Caco-2 (cell line): ENCODE measurements around the gene ALPK3. TPM values are rescaled to one million over a fixed set of nuclear protein-coding genes. Genes with fewer than 3 reads are reported as not detected.

ENCODE experiments used
- BruUV-seq: library from RNA; stranded (reverse); fragments of 400-500 nt; replicated peaks from 2 replicates; lab custom pipeline; 2021; lab: Mats Ljungman, UMichigan
- CTCF ChIA-PET: fragments of 300-600 bp; sonication (Branson Sonifier 250); formaldehyde crosslinking; loops from one replicate; lab custom pipeline; 2022; ENCODE audit warnings: antibody characterized with exemption; lab: Charles Lee
- POLR2A ChIA-PET: fragments of 300-600 bp; sonication (Branson Sonifier 250); formaldehyde crosslinking; loops from one replicate; lab custom pipeline; 2022; ENCODE audit warnings: antibody characterized with exemption; lab: Charles Lee
- DNase-seq, 2 experiments: peaks; one replicate each; pipeline versions ENCODE4 v3.0.0 to v3.0.0-alpha.2; 2020 to 2022
- H3K27me3 ChIP-seq: replicated peaks from 2 replicates; pipeline ENCODE4 v1.6.0; 2011; ENCODE audit warnings: low read length; ENCODE audit not compliant: control insufficient read depth, insufficient read depth
- H3K36me3 ChIP-seq: 2 replicates; pipeline ENCODE4 v1.5.1; 2011; ENCODE audit warnings: low read length; ENCODE audit not compliant: control insufficient read depth, insufficient read depth
- H3K4me1 ChIP-seq: fragments of 250-450 bp; sonication (Bioruptor Pico); 2 replicates; pipeline ENCODE4 v1.5.1; 2020; ENCODE audit warnings: mild to moderate bottlenecking
- H3K4me3 ChIP-seq: 2 replicates; pipeline ENCODE4 v1.5.1; 2011; ENCODE audit warnings: low read depth, mild to moderate bottlenecking, control low read depth, low read length
- H3K9me3 ChIP-seq: fragments of 250-450 bp; sonication (Bioruptor Pico); 2 replicates; pipeline ENCODE4 v1.5.1; 2020; ENCODE audit warnings: mild to moderate bottlenecking, moderate library complexity
- H3K27ac Mint-ChIP-seq: one replicate; pipeline ENCODE4 v1.8.0; 2022; ENCODE audit warnings: mixed read lengths; ENCODE audit not compliant: unreplicated experiment
- H3K27me3 Mint-ChIP-seq: one replicate; pipeline ENCODE4 v1.8.0; 2022; ENCODE audit warnings: mixed read lengths; ENCODE audit not compliant: insufficient read depth, unreplicated experiment
- H3K36me3 Mint-ChIP-seq: one replicate; pipeline ENCODE4 v1.8.0; 2022; ENCODE audit warnings: mild to moderate bottlenecking, mixed read lengths; ENCODE audit not compliant: insufficient read depth, unreplicated experiment
- H3K4me1 Mint-ChIP-seq: one replicate; pipeline ENCODE4 v1.8.0; 2022; ENCODE audit warnings: low read depth, mixed read lengths; ENCODE audit not compliant: unreplicated experiment
- H3K4me3 Mint-ChIP-seq: one replicate; pipeline ENCODE4 v1.8.0; 2022; ENCODE audit warnings: mild to moderate bottlenecking, moderate library complexity, mixed read lengths; ENCODE audit not compliant: unreplicated experiment
- H3K9me3 Mint-ChIP-seq: one replicate; pipeline ENCODE4 v1.8.0; 2022; ENCODE audit warnings: mixed read lengths; ENCODE audit not compliant: unreplicated experiment
- intact Hi-C: fragments of 100-400 bp; cut with micrococcal nuclease; formaldehyde crosslinking; loops from one replicate; pipeline ENCODE4 v1.10.0; 2022; ENCODE audit not compliant: unreplicated experiment
- total RNA-seq: library from RNA; stranded (reverse); gene quantifications from 2 replicates; pipeline ENCODE4 v1.2.3, GENCODE V29; 2022
- TF ChIP-seq, protein P1 (sequence below), 2 experiments: fragments of 200-600 bp in 1 of 2; IDR thresholded peaks; 1 replicate in 1 of 2; 2 replicates in 1 of 2; pipeline versions ENCODE4 v1.5.1 to v1.8.0; 2011 to 2022; ENCODE audit warnings: antibody characterized with exemption in 1 of 2, control low read depth in 1 of 2, inconsistent platforms in 1 of 2, low read depth in 1 of 2, low read length in 1 of 2, mild to moderate bottlenecking in 1 of 2, moderate library complexity in 1 of 2; ENCODE audit not compliant: insufficient read depth in 1 of 2, severe bottlenecking in 1 of 2, unreplicated experiment in 1 of 2

The ALPK3 gene
- total RNA-seq, 1 experiment from 2014 or later = 0.43 TPM

DNA sequence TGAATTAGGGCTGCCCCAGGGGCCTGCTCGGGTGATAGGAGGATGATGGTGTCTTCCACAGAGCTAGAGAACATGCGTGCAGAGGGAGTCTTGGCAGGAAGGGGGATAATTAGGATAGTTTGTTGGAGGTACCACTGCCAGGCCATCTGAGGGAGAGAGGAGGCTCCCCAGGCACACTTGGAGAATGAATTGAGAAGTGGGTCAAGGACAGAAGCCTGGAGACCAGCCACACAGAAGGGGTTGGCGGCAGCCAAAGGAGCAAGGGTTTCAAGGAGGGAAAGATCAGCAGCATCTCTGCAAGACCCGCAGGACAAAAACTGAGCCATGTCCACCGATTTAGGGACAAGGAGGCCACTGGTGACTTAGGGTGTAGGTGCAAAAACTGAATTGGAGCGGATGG lies 74.2 kb downstream of the ALPK3 start:
- H3K36me3 ChIP-seq = no peaks in the 10 kb centered on the region
- CTCF ChIA-PET = interaction anchor here (0.6 kb wide), 1 partner anchor 16 kb away, joined by 3 read pairs; no protein-coding TSS in a partner anchor
- no peaks in the 10 kb centered on the region for H3K9me3 ChIP-seq
- Mint-ChIP-seq H3K27me3 (no peaks in the 10 kb centered on the region), H3K36me3 (no peaks in the 10 kb centered on the region), H3K4me3 (no peak overlapping the region), H3K27ac (no peak overlapping the region), H3K4me1 (no peaks in the 10 kb centered on the region), H3K9me3 (no peaks in the 10 kb centered on the region)
- intact Hi-C loops = no loop called here
- TF ChIP-seq, protein P1, sequence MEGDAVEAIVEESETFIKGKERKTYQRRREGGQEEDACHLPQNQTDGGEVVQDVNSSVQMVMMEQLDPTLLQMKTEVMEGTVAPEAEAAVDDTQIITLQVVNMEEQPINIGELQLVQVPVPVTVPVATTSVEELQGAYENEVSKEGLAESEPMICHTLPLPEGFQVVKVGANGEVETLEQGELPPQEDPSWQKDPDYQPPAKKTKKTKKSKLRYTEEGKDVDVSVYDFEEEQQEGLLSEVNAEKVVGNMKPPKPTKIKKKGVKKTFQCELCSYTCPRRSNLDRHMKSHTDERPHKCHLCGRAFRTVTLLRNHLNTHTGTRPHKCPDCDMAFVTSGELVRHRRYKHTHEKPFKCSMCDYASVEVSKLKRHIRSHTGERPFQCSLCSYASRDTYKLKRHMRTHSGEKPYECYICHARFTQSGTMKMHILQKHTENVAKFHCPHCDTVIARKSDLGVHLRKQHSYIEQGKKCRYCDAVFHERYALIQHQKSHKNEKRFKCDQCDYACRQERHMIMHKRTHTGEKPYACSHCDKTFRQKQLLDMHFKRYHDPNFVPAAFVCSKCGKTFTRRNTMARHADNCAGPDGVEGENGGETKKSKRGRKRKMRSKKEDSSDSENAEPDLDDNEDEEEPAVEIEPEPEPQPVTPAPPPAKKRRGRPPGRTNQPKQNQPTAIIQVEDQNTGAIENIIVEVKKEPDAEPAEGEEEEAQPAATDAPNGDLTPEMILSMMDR (IDR thresholded peaks at IDR 0.05; ENCODE audit: insufficient read depth in 1 of 2, low read depth in 1 of 2, low read length in 1 of 2, severe bottlenecking in 1 of 2, unreplicated experiment in 1 of 2) = no peak
- H3K27me3 ChIP-seq = no peaks in the 10 kb centered on the region
- no peak overlapping the region for H3K4me3 ChIP-seq
- no peaks in the 10 kb centered on the region for H3K4me1 ChIP-seq
- no TSS peak for BruUV-seq
- POLR2A ChIA-PET = no interaction called here
- DNase-seq = no peak

DNA sequence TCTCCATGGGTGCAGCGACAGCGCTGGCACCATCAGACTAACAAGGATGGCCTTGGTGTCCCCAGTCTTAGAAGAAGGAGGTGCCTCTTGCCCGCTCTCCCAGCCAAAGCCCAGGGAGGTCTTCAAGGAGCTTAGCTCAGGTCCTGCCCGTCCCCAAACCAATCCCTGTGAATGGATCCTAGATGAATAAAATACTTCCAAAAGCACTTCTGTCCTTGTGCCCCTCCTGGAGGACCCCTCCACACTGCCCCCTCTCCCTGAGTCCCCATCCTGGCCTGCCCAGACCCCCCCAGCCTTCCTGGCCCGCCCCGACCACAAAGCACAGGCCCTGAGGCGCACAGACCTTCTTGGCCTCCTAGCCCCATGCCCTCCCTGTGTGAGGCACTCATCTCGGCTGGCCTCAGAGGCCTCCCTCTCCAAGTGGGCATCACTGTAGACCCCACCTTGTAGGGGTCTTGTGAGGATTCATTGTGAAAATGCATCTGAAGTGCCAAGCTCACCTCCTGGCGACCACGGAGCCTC lies 75.7 kb downstream of the ALPK3 start:
- Mint-ChIP-seq H3K27me3 (no peaks in the 10 kb centered on the region), H3K4me1 (no peaks in the 10 kb centered on the region), H3K36me3 (no peaks in the 10 kb centered on the region), H3K27ac (no peak overlapping the region), H3K4me3 (no peak overlapping the region), H3K9me3 (no peaks in the 10 kb centered on the region)
- CTCF ChIA-PET = no interaction called here
- Histone ChIP-seq H3K4me3 (no peak overlapping the region), H3K9me3 (no peaks in the 10 kb centered on the region), H3K27me3 (no peaks in the 10 kb centered on the region), H3K36me3 (no peaks in the 10 kb centered on the region), H3K4me1 (no peaks in the 10 kb centered on the region)
- no TSS peak for BruUV-seq
- TF ChIP-seq, protein P1 (IDR thresholded peaks at IDR 0.05; ENCODE audit: insufficient read depth in 1 of 2, low read depth in 1 of 2, low read length in 1 of 2, severe bottlenecking in 1 of 2, unreplicated experiment in 1 of 2) = no peak
- DNase-seq = no peak
- intact Hi-C loops = no loop called here
- POLR2A ChIA-PET = no interaction called here

DNA sequence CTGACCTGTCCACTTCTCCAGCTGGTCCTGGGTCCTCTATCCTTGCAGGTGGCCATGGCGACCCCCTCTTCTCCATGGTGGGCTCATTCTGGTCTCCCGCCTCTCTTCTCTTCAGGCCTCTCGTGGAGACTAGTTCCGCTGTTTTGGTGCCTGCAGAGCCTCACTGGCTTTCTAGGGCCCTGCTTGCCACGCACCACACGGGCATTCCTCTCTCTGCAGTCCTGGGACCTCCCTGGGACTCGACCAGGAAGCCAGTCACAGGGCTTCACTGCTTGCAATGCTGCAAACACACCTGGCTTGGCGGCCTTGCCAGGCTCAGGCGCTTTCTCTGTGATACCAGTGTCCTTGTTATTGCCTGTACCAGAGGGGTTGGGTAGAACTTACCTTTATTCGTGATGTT lies 76.5 kb downstream of the ALPK3 start:
- Histone ChIP-seq H3K4me3 (no peak overlapping the region), H3K4me1 (no peaks in the 10 kb centered on the region), H3K27me3 (no peaks in the 10 kb centered on the region), H3K9me3 (no peaks in the 10 kb centered on the region), H3K36me3 (no peaks in the 10 kb centered on the region)
- TF ChIP-seq, protein P1 (IDR thresholded peaks at IDR 0.05; ENCODE audit: insufficient read depth in 1 of 2, low read depth in 1 of 2, low read length in 1 of 2, severe bottlenecking in 1 of 2, unreplicated experiment in 1 of 2) = no peak
- intact Hi-C loops = no loop called here
- H3K9me3 Mint-ChIP-seq = no peaks in the 10 kb centered on the region
- no peak overlapping the region for H3K27ac Mint-ChIP-seq
- ChIA-PET CTCF (no interaction called here), POLR2A (no interaction called here)
- no TSS peak for BruUV-seq
- no peaks in the 10 kb centered on the region for H3K36me3 Mint-ChIP-seq
- H3K27me3 Mint-ChIP-seq = no peaks in the 10 kb centered on the region
- no peak for DNase-seq
- H3K4me3 Mint-ChIP-seq = no peak overlapping the region
- peaks cover 3% of the 10 kb centered on the region for H3K4me1 Mint-ChIP-seq
